Measurements from ENCODE around the gene TMEM187. TPM values are rescaled to one million over a fixed set of nuclear protein-coding genes. Genes with fewer than 3 reads are reported as not detected.

Gene TMEM187
- total RNA-seq, 2 donors from 2014 or later = 4.8 to 8.1 TPM

DNA sequence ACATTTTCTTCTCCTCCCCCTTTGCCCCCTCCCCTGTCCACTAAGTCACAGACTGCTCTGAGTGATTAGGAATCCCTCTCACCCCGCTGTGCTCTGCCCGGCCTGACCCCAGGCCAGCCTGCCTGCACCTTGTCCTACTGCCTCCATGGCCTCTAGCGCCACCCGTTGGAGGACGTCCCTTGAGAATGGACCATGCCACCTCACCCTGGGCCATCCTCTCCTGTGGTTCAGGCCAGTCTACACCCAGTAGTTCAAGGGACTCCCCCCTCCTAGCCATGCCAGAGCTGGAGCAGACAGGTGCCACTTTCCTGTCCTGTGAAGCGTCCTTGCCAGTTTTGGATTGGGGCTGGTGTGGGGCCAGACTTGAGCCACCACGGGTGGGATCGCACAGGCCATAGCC lies 56.9 kb downstream of the TMEM187 start:
- H3K36me3 Mint-ChIP-seq (ENCODE audit: low read depth) = peaks cover 29% of the 10 kb centered on the region
- H3K27ac Mint-ChIP-seq = no peak overlapping the region
- H3K9me3 Mint-ChIP-seq = peaks cover 70% of the 10 kb centered on the region
- peaks cover 7% of the 10 kb centered on the region for H3K4me1 Mint-ChIP-seq
- TF ChIP-seq, protein P1, sequence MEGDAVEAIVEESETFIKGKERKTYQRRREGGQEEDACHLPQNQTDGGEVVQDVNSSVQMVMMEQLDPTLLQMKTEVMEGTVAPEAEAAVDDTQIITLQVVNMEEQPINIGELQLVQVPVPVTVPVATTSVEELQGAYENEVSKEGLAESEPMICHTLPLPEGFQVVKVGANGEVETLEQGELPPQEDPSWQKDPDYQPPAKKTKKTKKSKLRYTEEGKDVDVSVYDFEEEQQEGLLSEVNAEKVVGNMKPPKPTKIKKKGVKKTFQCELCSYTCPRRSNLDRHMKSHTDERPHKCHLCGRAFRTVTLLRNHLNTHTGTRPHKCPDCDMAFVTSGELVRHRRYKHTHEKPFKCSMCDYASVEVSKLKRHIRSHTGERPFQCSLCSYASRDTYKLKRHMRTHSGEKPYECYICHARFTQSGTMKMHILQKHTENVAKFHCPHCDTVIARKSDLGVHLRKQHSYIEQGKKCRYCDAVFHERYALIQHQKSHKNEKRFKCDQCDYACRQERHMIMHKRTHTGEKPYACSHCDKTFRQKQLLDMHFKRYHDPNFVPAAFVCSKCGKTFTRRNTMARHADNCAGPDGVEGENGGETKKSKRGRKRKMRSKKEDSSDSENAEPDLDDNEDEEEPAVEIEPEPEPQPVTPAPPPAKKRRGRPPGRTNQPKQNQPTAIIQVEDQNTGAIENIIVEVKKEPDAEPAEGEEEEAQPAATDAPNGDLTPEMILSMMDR (conservative IDR thresholded peaks at IDR 0.05) = peak; percentile 44
- H3K27me3 Mint-ChIP-seq (ENCODE audit: insufficient read depth) = no peaks in the 10 kb centered on the region
- H3K27me3 ChIP-seq (ENCODE audit: control insufficient read depth, insufficient read depth, low read length, poor library complexity, severe bottlenecking) = no peaks in the 10 kb centered on the region
- H3K4me1 ChIP-seq (ENCODE audit: control insufficient read depth, insufficient read depth, low read length) = no peaks in the 10 kb centered on the region
- 88 to 90% methylated on average over 2 to 6 of the region's 8 CpGs for WGBS, 2 experiments (ENCODE audit: insufficient coverage in 1 of 2, insufficient read length in 1 of 2)
- H3K9me3 ChIP-seq (ENCODE audit: control insufficient read depth, low read length) = no peaks in the 10 kb centered on the region
- H3K9ac ChIP-seq (ENCODE audit: extremely low read depth, low read length, poor library complexity, severe bottlenecking) = no peak overlapping the region
- peak; percentile 69 for DNase-seq
- H3K27ac ChIP-seq (ENCODE audit: low read depth, low read length) = no peak overlapping the region
- no peak overlapping the region for H3K4me3 Mint-ChIP-seq
- peaks cover 7% of the 10 kb centered on the region for H3K36me3 ChIP-seq (ENCODE audit: control insufficient read depth, insufficient read depth, low read length)
- H3K4me3 ChIP-seq (ENCODE audit: low read length) = no peak overlapping the region

- TF ChIP-seq, protein P1 (conservative IDR thresholded peaks at IDR 0.05) = no peak
- Histone ChIP-seq H3K36me3 (ENCODE audit: control insufficient read depth, insufficient read depth, low read length) (peaks cover 11% of the 10 kb centered on the region), H3K27ac (ENCODE audit: low read depth, low read length) (no peak overlapping the region), H3K27me3 (ENCODE audit: control insufficient read depth, insufficient read depth, low read length, poor library complexity, severe bottlenecking) (no peaks in the 10 kb centered on the region), H3K4me1 (ENCODE audit: control insufficient read depth, insufficient read depth, low read length) (no peaks in the 10 kb centered on the region), H3K9ac (ENCODE audit: extremely low read depth, low read length, poor library complexity, severe bottlenecking) (no peak overlapping the region), H3K4me3 (ENCODE audit: low read length) (no peak overlapping the region), H3K9me3 (ENCODE audit: control insufficient read depth, low read length) (no peaks in the 10 kb centered on the region)
- WGBS, 2 experiments (ENCODE audit: insufficient coverage in 1 of 2, insufficient read length in 1 of 2) = 84 to 97% methylated on average over 6 to 20 of the region's 20 CpGs
- H3K27ac Mint-ChIP-seq = no peak overlapping the region
- H3K9me3 Mint-ChIP-seq = peaks cover 76% of the 10 kb centered on the region
- no peaks in the 10 kb centered on the region for H3K27me3 Mint-ChIP-seq (ENCODE audit: insufficient read depth)
- DNase-seq = no peak
- H3K36me3 Mint-ChIP-seq (ENCODE audit: low read depth) = peaks cover 35% of the 10 kb centered on the region
- H3K4me3 Mint-ChIP-seq = no peak overlapping the region
- H3K4me1 Mint-ChIP-seq = peaks cover 7% of the 10 kb centered on the region
Measured at GRCh38 chrX:154030266-154030665, 57.7 kb downstream of the TMEM187 start.

- Histone ChIP-seq H3K27me3 (ENCODE audit: control insufficient read depth, insufficient read depth, low read length, poor library complexity, severe bottlenecking) (no peaks in the 10 kb centered on the region), H3K36me3 (ENCODE audit: control insufficient read depth, insufficient read depth, low read length) (peaks cover 11% of the 10 kb centered on the region), H3K4me1 (ENCODE audit: control insufficient read depth, insufficient read depth, low read length) (no peaks in the 10 kb centered on the region), H3K27ac (ENCODE audit: low read depth, low read length) (no peak overlapping the region), H3K9me3 (ENCODE audit: control insufficient read depth, low read length) (no peaks in the 10 kb centered on the region), H3K9ac (ENCODE audit: extremely low read depth, low read length, poor library complexity, severe bottlenecking) (no peak overlapping the region), H3K4me3 (ENCODE audit: low read length) (no peak overlapping the region)
- Mint-ChIP-seq H3K4me3 (no peak overlapping the region), H3K27ac (no peak overlapping the region), H3K27me3 (ENCODE audit: insufficient read depth) (no peaks in the 10 kb centered on the region), H3K36me3 (ENCODE audit: low read depth) (peaks cover 35% of the 10 kb centered on the region), H3K4me1 (peaks cover 7% of the 10 kb centered on the region), H3K9me3 (peaks cover 72% of the 10 kb centered on the region)
- 91 to 97% methylated on average over 10 to 29 of the region's 29 CpGs for WGBS, 2 experiments (ENCODE audit: insufficient coverage in 1 of 2, insufficient read length in 1 of 2)
- DNase-seq = no peak
- TF ChIP-seq, protein P1 (conservative IDR thresholded peaks at IDR 0.05) = no peak
Measured at GRCh38 chrX:154030715-154031305, 58.3 kb downstream of the TMEM187 start.
